Activated CD4-positive, alpha-beta T cell treated with anti-CD3 and anti-CD28 coated beads, Interleukin-2, amount 10 ng/mL, durations not matched to agents 24 days and 14 days (primary cell): Measurements from ENCODE around the gene AGAP3. TPM values are rescaled to one million over a fixed set of nuclear protein-coding genes. Genes with fewer than 3 reads are reported as not detected.

Source experiments
- DNase-seq: peaks from one replicate; pipeline ENCODE4 v3.0.0; 2022
- H3K27ac Mint-ChIP-seq: one replicate; pipeline ENCODE4 v1.8.0; 2022; ENCODE audit warnings: mild to moderate bottlenecking, mixed read lengths
- H3K27me3 Mint-ChIP-seq: one replicate; pipeline ENCODE4 v1.8.0; 2022; ENCODE audit warnings: mixed read lengths
- H3K36me3 Mint-ChIP-seq: one replicate; pipeline ENCODE4 v1.8.0; 2022; ENCODE audit warnings: low read depth, mild to moderate bottlenecking, mixed read lengths
- H3K4me1 Mint-ChIP-seq: one replicate; pipeline ENCODE4 v1.8.0; 2021; ENCODE audit warnings: mixed read lengths
- H3K4me3 Mint-ChIP-seq: one replicate; pipeline ENCODE4 v1.8.0; 2022; ENCODE audit warnings: mild to moderate bottlenecking, moderate library complexity, mixed read lengths
- H3K9me3 Mint-ChIP-seq: one replicate; pipeline ENCODE4 v1.8.0; 2021; ENCODE audit warnings: mixed read lengths
- intact Hi-C: fragments of 100-400 bp; cut with micrococcal nuclease; formaldehyde crosslinking; loops from one replicate; pipeline ENCODE4 v1.15.1; 2023
- total RNA-seq: library from RNA; stranded (reverse); gene quantifications from 2 replicates; pipeline ENCODE4 v1.2.3, GENCODE V29; 2022

Gene AGAP3
- total RNA-seq, 1 donor from 2014 or later = 54.3 TPM

DNA sequence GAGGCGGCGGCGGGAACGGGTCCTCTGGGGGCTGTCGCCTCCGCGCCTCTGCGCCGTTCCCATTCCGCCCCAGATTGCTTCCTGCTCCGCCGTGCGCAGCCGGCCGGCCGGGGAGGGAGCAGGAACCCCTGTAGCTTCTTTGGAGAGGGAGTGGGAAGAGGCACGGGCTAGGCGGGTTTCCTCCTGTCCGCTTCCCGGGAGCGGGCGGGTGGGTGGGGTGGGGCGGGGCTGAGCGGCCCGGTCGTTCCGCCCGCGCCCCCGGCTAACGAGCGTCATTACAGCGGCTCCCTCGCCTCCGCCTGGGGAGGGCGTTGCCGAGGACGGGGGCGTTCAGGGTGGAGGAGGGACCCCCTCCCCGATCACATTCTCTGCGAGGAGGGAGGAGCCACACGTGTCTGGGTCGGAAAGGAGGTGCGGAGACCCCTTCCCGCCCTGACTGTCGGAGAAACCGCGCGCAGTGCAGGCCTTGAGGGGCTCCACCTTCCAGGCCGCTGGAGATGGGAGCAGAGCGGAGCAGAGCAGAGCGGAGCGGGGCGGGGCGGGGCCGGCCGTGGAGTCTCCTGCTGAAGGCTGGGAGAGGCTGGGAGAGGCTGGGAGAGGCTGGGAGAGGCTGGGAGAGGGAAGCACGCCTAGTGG lies 39.7 kb downstream of the AGAP3 start:
- H3K4me3 Mint-ChIP-seq = no peak overlapping the region
- intact Hi-C loops = loop anchor here (10.0 kb wide), 1 partner anchor 119 kb away; the partner anchor contains the start of gene SMARCD3
- no peaks in the 10 kb centered on the region for H3K27me3 Mint-ChIP-seq
- H3K4me1 Mint-ChIP-seq = no peaks in the 10 kb centered on the region
- no peak for DNase-seq
- no peak overlapping the region for H3K27ac Mint-ChIP-seq
- no peaks in the 10 kb centered on the region for H3K9me3 Mint-ChIP-seq
- peaks cover 6% of the 10 kb centered on the region for H3K36me3 Mint-ChIP-seq

DNA sequence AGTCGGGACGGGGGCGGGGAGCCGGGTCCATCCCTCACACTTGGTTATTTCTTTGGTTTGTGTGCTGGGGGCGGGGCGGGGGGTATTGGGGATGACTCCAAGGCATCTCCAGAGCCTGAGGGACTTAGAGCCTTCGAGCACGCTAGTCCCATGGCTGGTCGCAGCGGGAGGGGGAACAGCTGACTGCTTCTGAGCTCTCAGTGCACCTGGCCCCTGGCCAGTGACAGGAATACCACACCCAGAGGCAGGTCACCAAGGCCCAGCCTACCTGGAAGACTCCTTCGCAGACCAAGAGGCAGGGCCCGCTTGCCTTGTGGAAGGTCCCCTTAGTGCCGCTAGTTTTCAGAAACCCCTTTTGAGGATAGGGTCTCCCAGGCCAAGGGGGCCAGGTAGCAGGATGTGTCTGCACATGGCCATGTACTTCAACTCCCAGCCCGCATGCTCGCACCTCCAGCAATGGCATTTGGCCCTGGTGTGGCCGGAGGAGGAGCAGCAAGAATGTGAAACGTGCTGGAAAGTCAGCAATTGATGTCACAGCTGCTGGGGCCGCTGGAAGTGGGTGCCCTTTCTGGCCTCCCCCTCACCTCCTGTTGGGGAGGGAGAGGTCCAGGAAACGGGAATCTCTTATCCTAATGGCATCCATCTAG lies 40.3 kb downstream of the AGAP3 start:
- no peaks in the 10 kb centered on the region for H3K9me3 Mint-ChIP-seq
- no peak overlapping the region for H3K27ac Mint-ChIP-seq
- no peak for DNase-seq
- H3K27me3 Mint-ChIP-seq = no peaks in the 10 kb centered on the region
- H3K4me1 Mint-ChIP-seq = no peaks in the 10 kb centered on the region
- no peak overlapping the region for H3K4me3 Mint-ChIP-seq
- intact Hi-C loops = loop anchor here (10.0 kb wide), 1 partner anchor 118 kb away; the partner anchor contains the start of gene SMARCD3
- peaks cover 4% of the 10 kb centered on the region for H3K36me3 Mint-ChIP-seq

DNA sequence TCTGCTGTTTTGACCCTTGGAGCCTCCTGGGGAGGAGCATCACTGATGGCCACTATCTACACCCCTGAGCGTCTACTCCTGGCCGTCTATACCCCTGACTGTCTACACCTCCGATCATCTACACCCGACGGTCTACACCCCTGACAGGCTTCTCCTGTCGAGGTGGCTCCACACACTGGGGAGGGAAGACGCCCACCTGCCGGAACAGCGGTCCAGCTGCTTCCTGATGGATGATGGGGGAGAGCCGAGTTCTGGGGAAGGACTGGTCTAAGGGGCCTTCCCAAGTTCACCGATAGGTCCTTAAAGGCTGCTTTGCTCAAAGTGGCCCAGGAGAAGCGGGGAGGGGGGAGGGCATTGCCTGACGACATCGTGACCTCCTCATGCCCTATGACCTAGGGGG lies 41.9 kb downstream of the AGAP3 start:
- no peak overlapping the region for H3K4me3 Mint-ChIP-seq
- intact Hi-C loops = loop anchor here (10.0 kb wide), 1 partner anchor 117 kb away; the partner anchor contains the start of gene SMARCD3
- DNase-seq = no peak
- no peaks in the 10 kb centered on the region for H3K4me1 Mint-ChIP-seq
- peak overlapping the region; percentile 4 for H3K27ac Mint-ChIP-seq
- no peaks in the 10 kb centered on the region for H3K9me3 Mint-ChIP-seq
- H3K36me3 Mint-ChIP-seq = peaks cover 3% of the 10 kb centered on the region
- H3K27me3 Mint-ChIP-seq = no peaks in the 10 kb centered on the region

DNA sequence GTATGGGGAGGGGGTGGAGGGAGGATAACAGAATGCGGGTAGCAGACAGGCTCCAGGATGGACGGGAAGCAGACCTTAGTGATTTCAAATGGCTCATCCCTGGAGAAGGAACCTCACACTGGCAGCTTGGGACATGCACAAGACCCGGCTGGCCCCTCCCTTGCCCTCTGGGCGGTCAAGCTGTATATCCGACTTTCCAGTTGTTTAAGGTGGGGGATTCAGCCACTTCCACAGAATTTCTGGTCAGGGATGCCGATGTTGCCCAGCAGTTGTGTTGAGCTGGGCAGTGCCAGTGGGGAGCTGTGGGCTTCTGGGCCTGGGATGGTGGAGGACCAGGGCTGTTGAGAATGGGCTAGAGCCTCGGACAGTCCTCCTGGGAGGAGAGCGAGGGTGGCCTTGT lies 42.4 kb downstream of the AGAP3 start:
- no peaks in the 10 kb centered on the region for H3K4me1 Mint-ChIP-seq
- no peaks in the 10 kb centered on the region for H3K36me3 Mint-ChIP-seq
- DNase-seq = no peak
- intact Hi-C loops = loop anchor here (10.0 kb wide), 1 partner anchor 116 kb away; the partner anchor contains the start of gene SMARCD3
- no peak overlapping the region for H3K4me3 Mint-ChIP-seq
- no peaks in the 10 kb centered on the region for H3K9me3 Mint-ChIP-seq
- H3K27ac Mint-ChIP-seq = no peak overlapping the region
- H3K27me3 Mint-ChIP-seq = no peaks in the 10 kb centered on the region

DNA sequence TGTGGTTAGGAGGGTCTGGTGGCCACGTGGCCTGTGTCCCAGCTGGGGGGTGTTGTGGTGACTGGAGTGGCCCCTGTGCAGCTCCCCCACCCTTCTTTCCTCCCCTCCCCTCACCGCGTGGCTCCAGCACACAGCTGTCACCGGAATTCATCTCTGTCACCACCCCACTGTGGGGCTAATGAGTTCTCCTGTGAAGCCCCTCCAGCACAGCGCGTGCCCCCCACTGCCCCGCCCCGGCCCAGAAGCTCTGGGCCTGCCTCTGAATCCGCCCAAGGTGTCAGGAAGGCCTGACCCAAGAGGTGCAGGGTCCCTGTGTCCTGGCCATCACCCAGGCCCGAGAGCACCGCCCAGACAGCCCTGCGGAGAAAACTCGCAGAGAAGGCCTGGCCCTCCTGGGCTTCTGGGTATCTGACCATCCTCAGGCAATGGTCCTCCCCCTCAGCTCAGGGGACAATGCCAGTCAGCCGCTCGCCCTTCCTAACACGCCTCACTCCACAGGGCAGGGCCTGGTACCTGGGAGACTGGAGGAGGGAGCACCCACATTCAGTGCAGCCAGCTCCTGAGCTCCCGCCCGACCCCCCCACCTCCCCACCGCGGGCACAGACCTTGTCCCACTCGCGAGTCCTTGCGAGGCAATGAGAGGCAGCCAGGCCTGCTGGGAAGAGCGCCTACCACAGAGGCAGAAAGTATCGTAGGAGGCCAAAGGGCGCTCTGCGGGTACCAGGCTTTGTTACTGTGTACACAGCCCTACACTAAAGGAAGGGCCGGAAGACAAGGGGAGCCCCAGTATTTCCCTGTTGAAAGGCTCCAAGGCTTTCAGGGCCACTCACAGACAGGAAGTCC lies 43.1 kb downstream of the AGAP3 start:
- Mint-ChIP-seq H3K4me1 (no peaks in the 10 kb centered on the region), H3K4me3 (no peak overlapping the region), H3K9me3 (no peaks in the 10 kb centered on the region), H3K27me3 (no peaks in the 10 kb centered on the region), H3K36me3 (no peaks in the 10 kb centered on the region), H3K27ac (no peak overlapping the region)
- intact Hi-C loops = loop anchor here (10.0 kb wide), 1 partner anchor 115 kb away; the partner anchor contains the start of gene SMARCD3
- DNase-seq = no peak

DNA sequence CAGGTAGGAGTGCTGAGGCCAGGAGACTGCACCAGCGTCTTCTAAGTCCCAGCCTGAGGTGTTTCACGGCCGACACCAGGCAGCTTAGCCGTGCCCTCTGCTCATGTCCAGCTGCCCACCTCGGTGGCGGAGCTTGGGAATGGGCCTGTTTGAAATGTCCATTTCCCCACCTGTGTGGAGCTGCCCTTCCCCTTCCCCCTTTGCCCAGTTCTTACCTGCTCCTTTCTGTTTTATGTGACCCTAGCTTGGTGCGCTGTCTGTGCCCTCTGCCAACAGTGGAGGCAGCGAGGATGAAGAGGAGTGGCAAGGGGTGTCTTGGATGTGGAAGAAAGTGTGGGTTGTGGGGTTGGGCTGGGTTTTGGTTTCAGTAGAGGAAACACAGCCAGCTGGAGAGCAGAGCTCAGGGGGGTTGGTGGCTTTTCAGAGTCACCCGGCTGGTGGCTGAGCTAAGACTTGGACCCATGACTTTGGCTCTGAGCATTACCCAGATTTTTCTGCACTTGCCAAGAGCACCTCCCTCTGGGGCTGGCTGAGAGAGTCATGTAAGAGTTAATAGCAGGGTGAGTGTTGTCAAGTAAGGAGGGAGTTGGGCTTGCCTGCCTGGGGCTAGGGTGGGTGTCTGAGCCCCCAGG lies 43.8 kb downstream of the AGAP3 start:
- DNase-seq = no peak
- Mint-ChIP-seq H3K27me3 (no peaks in the 10 kb centered on the region), H3K9me3 (no peaks in the 10 kb centered on the region), H3K27ac (no peak overlapping the region), H3K36me3 (no peaks in the 10 kb centered on the region), H3K4me3 (no peak overlapping the region), H3K4me1 (no peaks in the 10 kb centered on the region)
- intact Hi-C loops = loop anchor here (10.0 kb wide), 1 partner anchor 115 kb away; the partner anchor contains the start of gene SMARCD3

DNA sequence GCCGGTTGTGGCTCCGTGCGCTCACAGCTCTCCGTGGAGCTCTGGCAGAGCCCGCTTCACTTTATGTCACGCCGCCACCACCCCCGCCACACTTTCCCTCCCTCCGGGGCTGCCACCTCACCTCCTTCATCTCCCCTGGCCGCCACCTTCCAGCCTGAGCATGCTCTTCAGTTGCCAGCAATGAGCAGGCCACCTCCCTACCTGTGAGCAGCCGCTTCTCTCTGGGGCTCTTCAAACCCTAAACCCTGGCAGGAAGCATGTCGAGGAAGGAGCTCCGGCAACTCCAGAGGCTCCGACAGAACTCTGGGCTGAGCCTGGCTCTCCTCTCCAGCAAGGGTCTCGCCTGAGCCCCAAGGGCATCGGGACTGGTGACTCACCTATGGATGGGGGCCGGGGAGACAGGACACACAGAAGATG lies 44.5 kb downstream of the AGAP3 start:
- Mint-ChIP-seq H3K27ac (no peak overlapping the region), H3K27me3 (no peaks in the 10 kb centered on the region), H3K4me3 (no peak overlapping the region), H3K9me3 (no peaks in the 10 kb centered on the region), H3K4me1 (no peaks in the 10 kb centered on the region), H3K36me3 (no peaks in the 10 kb centered on the region)
- no peak for DNase-seq
- intact Hi-C loops = no loop called here

DNA sequence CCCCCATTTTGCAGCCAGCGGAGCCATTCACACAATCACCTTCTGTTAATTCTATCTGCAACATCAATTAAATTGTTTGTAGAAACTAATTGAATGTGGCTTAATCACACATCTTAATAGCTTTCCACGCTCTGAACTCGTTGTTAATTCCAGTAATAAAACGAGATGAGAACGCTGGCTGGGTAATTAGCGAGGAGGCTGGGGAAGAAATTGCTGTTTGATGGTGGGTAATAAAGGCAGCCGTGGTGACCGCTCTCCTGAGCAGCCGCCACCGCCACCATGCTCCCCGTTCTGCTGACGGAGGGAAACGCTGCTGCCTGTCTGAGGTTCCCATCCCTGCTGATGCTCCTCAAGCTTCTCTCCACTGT lies 44.9 kb downstream of the AGAP3 start:
- no peaks in the 10 kb centered on the region for H3K36me3 Mint-ChIP-seq
- no peak overlapping the region for H3K4me3 Mint-ChIP-seq
- no peaks in the 10 kb centered on the region for H3K4me1 Mint-ChIP-seq
- no peaks in the 10 kb centered on the region for H3K27me3 Mint-ChIP-seq
- no peak for DNase-seq
- H3K27ac Mint-ChIP-seq = no peak overlapping the region
- intact Hi-C loops = no loop called here
- no peaks in the 10 kb centered on the region for H3K9me3 Mint-ChIP-seq

DNA sequence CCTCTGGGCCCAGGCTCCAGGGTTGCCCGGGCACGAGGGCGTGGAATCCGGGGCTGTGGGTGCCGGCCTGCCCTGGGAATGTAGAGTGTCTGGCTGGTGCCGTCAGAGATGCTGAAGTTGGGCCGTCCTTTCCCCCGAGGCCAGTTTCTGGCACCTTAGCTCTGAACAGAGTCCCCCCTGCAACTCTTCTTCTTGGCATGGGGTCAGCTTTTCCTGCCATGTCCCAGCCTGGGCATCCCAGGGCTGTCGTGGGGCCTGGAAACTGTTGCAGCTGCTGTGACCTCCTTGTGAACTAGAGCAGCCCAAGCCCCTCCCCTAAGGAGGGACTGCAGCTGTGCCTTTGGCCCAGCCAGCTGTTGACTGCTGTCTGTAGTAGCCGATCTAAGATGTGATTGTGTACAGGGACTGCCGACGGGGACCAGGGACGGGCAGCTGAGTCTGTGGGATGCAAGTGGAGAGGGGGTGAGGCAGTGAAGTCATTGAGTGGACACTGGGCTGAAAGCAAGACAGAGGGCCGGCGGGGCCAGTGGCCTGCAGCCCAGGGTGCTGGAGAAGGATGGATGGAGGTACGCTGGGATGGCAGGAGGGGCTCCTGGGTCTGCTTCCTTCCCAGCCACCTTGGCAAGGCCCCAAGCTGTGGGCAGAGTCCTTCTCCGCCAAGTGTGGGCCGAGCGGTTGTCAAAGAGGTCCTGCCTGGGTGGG lies 45.5 kb downstream of the AGAP3 start:
- Mint-ChIP-seq H3K4me1 (no peaks in the 10 kb centered on the region), H3K9me3 (no peaks in the 10 kb centered on the region), H3K27me3 (no peaks in the 10 kb centered on the region), H3K36me3 (no peaks in the 10 kb centered on the region), H3K4me3 (no peak overlapping the region), H3K27ac (no peak overlapping the region)
- intact Hi-C loops = no loop called here
- no peak for DNase-seq

DNA sequence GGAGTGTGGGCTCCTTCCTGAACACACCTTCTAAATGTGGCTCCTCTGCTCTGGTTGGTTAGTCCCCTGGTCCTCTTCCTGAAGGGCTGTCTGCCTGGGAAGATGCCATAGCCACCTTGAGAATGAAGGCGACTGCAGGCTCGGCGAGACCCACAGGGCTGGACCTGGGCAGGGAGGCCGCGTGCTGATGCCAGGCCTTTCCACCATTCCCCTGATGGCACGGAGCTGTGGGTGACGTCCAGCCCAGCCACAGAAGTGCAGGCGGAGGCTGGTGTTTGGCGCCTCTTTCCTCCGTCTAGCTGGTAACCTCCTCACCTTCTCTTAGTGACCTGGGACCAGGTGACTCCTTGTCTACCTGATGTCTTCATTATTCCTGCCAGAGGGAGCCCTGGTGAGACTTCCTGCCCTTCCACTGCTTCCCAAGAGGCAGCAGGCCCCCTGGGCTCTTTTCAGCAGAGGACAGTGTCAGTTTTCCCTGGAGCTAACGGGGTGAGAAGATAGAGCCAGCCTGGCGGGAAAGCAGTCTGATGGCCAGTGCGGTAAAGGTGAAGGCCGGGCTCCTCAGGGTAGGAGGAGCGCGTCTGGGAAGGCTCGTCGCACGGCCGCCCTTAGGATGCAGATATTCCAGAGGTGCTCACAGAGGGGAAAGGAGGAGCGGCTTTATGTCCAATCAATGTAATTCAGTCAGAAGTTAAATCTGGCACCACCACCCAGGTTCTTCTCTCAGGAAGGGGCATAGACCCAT lies 46.4 kb downstream of the AGAP3 start:
- Mint-ChIP-seq H3K9me3 (no peaks in the 10 kb centered on the region), H3K4me1 (no peaks in the 10 kb centered on the region), H3K36me3 (no peaks in the 10 kb centered on the region), H3K4me3 (no peak overlapping the region), H3K27me3 (no peaks in the 10 kb centered on the region), H3K27ac (no peak overlapping the region)
- intact Hi-C loops = no loop called here
- no peak for DNase-seq

DNA sequence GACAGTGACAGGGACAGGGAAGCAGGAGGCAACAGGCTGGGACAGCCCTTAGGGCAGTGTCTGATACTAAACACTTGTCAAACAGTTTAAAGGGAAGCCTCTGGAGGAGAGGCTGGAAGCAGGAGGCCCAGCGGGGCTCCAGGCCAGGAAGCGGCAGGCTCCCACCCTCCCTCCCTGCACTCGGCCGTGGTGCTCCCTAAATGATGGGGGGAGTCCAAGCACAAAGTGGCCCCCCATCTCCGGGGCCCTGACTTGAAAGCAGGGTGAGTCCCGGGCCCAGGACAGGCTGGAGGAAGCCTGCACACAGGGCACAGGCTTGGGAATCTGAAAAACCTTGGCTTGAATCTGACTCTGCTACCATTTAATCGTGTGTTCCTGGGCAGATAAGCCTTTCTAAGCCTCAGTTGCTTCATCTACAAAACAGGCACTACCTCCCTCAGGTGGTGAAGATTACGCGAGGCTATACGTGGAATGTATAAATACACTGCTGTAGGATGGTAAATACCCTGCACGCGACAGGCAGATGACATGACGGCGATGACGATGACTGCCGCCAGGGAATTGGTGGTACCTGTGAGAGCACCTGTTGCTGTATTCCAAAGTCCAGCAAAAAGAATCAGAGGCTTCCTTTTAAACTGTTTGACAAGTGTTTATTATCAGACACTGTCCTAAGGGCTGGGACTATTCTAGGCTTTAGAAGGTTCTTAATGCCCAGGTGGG lies 47.2 kb downstream of the AGAP3 start:
- no peak overlapping the region for H3K27ac Mint-ChIP-seq

DNA sequence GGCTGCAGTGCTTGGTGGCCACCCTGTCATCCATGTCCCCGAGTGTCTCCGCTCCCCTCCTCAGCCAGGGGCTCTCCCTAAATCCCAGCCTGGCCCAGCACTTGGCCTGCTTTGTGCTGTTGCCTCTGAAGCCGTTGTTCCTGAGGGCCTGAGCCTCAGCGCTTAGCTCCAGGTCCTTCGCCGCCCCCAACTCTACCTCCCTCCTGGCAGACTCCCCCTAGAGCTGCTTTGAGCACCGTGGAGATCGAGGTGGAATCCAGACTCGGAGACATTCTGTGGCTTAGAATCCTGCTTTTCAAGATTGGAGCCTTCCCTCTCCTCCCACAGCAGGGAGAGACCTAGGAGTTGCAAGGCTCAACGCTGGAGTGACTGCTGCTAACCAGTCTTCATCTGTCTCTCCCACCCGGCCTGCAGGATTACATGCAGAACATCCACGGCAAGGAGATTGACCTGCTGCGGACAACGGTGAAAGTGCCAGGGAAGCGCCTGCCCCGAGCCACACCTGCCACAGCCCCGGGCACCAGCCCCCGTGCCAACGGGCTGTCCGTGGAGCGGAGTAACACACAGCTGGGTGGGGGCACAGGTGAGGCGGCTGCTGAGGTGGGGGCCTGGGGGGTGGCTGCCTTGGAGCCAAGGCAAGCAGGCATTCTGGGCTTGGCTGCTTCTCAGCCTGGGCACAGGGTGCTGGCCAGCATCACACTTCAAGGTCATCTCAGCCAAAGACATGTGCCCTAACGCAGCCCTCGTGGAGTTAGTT lies 47.9 kb downstream of the AGAP3 start:
- H3K4me1 Mint-ChIP-seq = no peaks in the 10 kb centered on the region
- intact Hi-C loops = no loop called here
- no peaks in the 10 kb centered on the region for H3K27me3 Mint-ChIP-seq
- no peak overlapping the region for H3K4me3 Mint-ChIP-seq
- DNase-seq = no peak
- H3K9me3 Mint-ChIP-seq = no peaks in the 10 kb centered on the region
- no peaks in the 10 kb centered on the region for H3K36me3 Mint-ChIP-seq
- H3K27ac Mint-ChIP-seq = no peak overlapping the region

More for the DNA sequence above, 47.2 kb downstream of the AGAP3 start:
- H3K27me3 Mint-ChIP-seq = no peaks in the 10 kb centered on the region
- no peak for DNase-seq
- no peaks in the 10 kb centered on the region for H3K36me3 Mint-ChIP-seq
- H3K9me3 Mint-ChIP-seq = no peaks in the 10 kb centered on the region
- H3K4me1 Mint-ChIP-seq = no peaks in the 10 kb centered on the region
- intact Hi-C loops = no loop called here
- no peak overlapping the region for H3K4me3 Mint-ChIP-seq
